ENCODE data around the gene FAM25G.

- TF ChIP-seq CTCF (IDR thresholded peaks at IDR 0.05; ENCODE audit: low read length) (no peak), EZH2 (IDR thresholded peaks at IDR 0.05; ENCODE audit: borderline replicate concordance, low read length) (no peak)
Observed at GRCh38 chr10:47445720-47446119, 45.8 kb downstream of the FAM25G start.
